Measurements from ENCODE around the gene SH3RF3.

SH3RF3 gene

DNA sequence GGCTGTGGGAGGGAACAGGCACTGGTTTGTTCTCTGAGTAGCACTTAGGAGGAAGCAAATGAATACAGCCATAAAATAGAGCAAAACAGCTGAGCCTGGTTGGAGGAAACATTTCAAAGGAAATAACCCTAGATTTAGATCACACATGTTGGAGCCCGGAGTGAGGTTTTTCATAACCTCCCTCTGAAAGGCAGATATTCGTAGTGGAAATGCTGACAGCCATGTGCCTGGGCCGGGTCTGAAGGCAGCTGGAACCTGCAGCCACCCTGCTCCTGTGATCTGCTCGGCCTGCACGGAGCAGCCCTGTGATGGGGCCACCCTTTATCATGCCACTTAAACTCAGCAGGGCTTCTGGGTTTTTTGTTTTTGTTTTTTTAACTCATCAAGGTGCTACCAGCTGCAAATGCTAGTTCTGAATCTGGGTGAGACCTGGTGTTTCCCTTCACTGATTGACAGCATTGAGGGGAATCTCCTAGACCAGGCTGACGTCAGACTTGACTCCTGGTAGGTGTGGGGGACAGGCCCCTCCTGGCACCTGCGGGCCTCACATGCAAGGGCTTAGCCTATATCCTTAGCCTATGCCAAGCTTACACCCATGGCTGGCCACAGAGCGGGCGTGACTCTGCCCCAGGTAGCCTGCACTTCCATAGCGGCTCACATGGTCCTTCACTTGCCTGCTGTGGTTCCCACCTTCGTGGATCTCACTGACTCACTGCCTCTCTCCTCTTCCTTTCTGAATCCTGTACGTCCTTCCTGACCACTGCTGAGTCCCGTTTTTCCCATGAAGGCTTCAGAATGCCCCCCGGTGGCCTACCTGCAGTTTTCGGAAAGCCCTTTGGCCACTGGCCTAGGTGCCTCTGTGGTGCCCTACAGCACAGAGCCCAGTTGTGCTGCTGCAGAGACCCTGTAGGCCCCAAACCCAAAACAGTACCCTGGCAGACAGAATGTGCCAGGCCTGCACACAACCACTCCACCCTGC lies 267.5 kb downstream of the SH3RF3 start:
- no peak for DNase-seq (ENCODE audit: low spot score)

DNA sequence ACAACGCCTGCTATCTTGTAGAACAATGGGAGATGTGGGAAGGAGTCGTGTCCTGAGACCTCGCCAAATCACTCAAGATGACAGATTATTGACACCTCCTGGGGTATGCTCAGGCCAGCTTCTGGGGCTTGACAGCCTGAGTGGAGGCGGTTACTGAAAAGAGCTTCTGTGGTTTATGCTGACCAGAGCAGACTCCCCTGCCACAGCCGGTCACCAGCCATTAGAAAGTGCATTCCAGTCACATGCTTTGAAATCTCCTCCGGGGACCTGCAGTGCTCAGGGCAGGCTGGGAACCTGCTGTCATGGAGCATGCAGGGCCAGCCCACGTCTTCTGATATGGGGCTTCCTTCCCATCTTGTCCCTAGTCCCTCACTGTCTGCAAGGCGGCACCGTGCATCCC lies 268.9 kb downstream of the SH3RF3 start:
- DNase-seq (ENCODE audit: low spot score) = no peak

DNA sequence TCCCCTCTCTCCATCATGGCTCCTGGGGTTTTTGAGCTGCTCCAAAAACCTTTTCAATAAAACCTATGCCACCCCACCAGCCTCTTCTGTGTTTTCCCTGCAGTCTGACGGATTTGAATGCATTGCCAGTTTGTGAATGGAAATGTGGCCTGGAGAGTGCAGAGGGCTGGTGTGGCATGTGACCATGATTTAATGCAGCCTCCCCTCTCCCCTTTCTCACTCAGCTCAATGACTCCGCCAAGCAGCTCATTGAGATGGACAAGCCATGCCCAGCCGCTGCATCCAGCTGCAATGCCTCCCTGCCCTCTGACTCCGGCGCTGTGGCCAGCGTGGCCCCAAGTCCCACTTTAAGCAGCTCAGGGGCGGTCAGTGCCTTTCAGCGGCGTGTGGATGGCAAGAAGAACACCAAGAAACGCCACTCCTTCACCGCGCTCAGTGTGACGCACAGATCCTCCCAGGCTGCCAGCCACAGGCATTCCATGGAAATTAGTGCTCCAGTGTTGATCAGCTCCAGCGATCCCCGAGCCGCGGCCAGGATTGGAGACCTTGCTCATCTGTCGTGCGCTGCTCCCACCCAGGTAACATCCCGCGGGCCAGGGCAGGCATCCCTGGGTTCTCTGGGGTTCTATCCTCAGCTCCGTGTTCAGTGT lies 269.5 kb downstream of the SH3RF3 start:
- DNase-seq (ENCODE audit: low spot score) = no peak

DNA sequence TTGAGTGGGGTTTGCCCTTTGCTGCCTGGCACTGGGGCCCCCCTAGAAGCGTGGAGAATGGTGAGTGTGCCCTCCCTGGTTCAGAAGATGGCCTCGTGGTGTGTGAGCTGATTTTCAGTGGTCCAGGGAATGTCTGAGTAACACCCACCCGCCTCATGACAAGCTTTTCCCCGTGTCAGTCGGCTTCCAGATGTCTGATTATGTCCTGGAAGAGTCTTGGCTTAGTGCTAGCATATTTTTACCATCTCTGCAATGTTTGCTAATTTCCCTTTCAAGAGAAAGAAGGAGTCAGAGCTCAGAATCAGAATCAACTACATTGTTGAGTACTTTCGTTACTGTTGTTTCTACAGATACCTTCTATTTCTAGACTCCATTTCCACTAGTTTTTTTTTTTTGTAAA lies 270.1 kb downstream of the SH3RF3 start:
- no peak for DNase-seq (ENCODE audit: low spot score)

DNA sequence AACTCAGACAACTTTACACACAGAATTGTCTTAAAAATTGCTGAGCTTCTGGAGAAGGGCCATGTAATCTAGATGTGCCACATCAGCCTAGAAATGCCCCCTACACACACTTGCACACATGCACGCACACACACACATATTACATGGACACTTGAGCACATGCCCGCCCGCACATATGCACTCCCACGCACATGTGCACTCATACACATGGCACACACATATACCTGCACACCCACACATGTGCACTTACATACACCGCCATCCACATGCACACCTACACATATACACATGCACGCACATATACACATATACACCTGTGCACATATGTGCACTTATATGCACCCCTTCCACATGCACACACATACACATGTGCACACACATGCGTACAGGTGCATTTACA lies 271.1 kb downstream of the SH3RF3 start:
- no peak for DNase-seq (ENCODE audit: low spot score)

DNA sequence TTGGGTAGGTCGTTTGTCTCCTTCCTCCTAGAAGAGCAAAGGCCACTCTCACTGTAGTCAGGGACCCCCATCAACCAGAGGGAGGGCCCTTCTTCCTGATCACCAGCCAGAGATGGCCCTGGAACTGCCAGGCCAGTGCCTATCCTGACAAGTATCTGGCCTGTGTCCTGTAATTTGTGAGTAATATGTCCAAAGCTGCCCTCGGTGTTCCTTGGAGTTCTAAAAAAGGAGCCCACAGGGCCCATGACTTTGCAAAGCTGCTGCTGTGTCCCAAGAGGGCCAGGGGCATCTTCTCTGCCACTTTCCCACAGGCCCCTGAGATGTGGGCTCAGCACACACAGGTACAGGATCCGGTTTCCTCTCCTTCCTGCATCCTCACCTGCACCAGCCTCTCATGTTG lies 272.4 kb downstream of the SH3RF3 start:
- no peak for DNase-seq (ENCODE audit: low spot score)

DNA sequence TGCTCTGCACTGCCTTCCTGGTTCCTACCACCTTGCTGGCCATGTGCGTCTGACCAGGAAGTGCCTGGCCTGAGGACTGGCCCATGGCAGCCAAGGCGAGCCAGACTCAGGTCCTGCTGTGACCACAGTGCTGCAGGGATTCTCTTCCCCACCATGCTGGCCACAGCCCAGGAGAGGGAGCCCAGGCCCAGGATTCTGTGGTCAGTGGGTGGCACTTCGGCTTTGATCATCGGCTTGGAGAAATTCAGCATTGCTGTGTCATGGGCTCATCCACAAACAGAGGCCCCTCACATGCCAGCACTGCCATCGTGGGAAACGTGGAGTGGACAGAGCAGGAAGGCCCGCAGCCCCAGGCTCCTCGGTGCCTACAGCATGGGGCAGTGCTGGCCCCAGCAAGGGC lies 273.2 kb downstream of the SH3RF3 start:
- peak; percentile 2 for DNase-seq (ENCODE audit: low spot score)

DNA sequence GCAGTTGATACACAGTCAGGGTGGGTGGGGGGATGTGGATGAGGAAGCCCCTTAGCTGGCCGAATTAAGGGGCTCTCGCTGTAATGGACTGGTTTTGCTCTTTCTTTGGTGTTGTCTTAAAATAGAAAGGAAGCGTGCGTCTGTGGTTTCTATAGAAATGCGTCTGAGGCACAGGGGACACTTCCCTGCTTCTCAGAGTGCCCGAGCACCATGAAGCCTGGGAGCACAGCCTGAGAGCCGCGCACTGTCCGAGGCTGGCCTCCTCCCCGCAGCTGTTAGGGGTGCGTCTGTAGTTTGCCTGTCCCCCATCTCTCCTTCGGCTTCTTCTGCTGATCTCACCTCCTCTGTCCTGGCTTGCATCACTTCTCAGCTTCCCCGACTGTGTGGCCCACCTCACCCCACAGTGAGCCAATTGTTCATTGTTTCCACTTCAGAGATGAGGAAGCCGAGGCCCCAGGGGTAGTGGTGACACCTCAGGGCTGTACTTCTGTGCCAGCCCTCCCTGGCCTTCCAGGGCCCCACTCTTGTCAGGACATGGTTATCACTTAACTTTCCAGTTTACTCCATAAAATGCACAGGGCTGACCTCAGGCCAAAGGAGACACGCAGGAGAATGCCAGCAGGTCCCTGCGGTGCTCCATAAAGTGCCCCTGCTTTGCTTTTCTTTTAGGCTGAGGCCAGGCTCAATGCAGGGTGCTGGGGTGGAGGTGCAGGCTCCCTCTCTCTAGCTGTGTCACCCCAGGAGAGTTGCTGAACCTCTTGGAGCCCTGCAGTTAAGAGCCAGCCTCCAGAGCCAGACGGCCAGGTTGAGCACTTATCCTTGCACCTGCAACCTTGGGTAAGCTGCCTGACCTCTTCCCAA lies 274.2 kb downstream of the SH3RF3 start:
- no peak for DNase-seq (ENCODE audit: low spot score)

DNA sequence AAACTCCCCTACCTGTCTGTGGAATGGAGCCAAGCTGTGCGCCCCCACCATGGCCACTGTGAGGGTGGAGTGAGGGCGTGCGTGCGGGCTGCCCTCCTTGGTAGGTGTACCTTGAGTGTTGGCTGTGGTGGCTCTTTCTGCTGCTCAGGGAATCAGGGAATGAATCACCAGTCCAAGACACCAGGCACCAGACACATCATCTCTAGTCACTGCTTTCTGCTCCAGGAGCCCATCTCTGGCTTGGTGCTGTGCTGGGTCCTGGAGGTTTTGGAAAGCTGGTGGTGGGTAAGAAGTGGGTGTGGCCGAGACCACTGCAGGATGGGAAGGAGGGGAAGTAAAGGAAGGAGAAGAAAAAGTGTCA lies 274.8 kb downstream of the SH3RF3 start:
- no peak for DNase-seq (ENCODE audit: low spot score)

DNA sequence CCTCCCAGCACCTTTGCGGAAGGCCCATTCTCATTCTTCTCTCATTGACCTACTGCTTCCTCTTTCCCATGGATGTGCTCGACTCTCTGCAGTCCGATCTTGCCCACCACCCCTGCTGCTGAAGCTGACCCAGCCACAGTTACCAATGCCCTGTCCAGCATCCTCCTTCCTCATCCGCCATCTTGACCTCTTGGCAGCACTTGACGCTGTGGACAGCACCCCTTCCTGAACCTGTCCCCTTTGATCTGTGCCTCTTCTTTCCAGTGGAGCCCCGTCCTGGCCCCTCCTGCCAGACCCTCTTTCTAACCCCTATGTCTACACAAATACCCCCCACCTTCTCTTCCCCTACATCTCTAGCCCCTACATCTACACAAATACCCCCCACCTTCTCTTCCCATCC lies 275.7 kb downstream of the SH3RF3 start:
- no peak for DNase-seq (ENCODE audit: low spot score)

DNA sequence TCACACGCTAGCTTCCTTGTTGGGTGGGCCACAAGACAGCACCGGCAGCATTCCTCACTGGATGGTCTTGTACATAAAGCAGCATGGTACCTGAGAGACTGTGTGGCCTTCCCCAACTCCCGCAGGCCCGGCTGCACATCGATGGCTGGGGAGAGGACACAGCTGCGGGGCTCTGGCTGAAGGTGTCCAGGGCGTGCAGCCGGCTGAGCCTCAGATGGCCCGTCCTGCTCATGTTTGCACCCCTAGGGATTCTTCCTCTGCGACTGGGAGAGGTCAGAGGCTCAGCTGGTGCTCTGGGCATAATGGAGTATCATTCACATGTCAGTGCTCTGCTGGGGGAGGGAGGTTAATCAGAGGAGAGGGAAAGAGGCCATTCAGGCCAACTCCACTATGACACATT lies 276.9 kb downstream of the SH3RF3 start:
- DNase-seq (ENCODE audit: low spot score) = no peak

DNA sequence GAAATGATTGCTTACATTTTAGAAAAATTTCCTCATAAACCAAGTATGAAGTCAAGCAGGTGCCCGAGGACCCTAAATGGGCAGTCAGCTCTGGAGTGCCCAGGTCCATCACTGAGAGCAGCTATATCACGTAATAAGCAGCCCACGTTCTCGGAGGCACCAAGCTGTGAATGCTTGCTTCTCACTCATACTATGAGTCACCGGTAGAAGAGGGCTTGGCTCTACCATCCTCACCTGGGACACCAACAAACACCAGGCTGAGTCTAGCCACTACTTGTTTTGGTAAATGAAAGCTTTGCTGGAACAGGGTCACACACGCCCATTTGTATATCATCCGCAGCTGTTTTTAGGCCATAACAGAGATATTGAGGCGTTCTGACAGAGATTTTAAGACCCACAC lies 277.3 kb downstream of the SH3RF3 start:
- DNase-seq (ENCODE audit: low spot score) = no peak

DNA sequence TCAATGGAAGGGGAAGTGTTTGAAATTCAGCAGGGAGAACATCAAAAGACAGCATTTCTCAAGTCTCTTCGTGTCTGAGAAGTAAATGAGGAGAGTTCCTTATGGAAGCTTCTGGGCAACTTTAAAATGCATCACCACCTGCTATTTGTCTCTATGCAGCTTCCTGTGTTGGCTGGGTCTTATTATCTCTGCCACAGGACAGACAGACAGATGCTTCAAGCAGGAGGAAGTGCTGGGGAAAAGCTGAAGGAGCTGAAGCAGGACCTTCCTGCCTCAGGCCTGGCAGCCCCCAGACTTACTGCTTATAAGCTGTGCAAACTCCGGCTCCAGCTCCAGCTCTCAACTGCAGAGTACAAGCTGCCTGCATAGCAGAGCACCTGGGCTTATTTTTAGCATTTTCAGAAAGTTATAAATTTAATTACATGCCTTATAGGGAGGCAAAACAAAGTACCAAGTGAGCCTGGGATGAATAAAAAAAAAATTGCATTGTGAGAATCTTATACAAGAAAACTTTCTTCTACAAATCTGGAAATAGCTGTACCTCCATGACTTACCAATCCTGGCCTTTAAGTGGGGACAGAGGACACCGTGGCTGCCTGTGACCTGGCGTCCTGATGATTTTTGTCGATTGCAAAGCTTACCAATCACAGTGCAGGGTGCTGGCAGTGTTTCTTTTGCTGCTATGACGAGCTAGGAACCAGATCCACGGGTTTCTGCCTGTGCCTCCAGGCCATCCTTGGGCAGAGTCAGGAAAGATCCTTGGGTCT lies 278.5 kb downstream of the SH3RF3 start:
- no peak for DNase-seq (ENCODE audit: low spot score)

DNA sequence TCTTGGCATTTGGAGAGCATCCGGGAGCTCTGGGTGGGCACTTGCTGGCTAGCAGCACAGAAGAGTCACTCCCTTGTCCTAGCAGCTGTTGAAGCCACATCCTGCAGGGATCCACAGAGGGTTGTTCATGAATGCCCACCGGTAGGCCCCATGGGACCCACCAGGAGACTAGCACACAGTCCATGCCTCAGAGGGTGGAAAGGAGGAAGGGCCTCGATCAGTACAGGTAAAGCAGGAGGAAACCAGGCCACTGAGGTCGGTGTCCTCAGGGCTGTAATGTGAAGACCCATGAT lies 279.0 kb downstream of the SH3RF3 start:
- DNase-seq (ENCODE audit: low spot score) = no peak

DNA sequence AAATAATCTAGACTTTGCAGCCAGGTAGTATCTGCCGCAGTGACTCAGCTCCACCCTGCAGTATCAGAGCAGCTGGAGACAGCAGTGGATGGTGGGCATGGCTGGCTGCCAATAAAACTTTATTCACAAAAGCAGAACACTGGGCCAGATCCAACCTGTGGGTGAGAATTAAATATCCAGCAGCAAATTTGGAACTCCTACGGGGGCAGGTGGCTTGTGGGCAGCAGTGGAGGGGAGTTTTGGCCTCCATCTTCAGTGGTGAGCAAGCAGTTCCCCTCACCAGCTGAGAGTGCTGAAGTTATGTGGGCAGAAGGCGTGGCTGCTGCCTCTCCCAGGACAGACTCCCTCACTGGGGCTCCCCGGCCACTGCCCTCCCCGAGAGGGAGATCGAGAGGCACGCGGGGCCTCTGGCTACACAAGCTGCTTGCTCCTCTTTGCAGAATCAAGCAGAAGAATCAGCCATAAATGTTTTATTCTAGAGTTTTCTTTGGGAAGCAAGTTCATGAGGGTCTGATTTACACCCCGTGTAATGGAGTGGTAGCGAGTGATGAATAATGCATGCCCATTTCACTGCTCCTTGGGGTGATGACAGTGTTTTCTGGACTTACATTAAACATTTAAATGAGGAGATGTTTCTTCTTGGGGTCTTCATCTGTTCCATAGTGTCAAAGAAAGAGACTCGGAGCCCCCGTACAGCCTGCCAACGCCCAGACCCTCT lies 280.5 kb downstream of the SH3RF3 start:
- no peak for DNase-seq (ENCODE audit: low spot score)

DNA sequence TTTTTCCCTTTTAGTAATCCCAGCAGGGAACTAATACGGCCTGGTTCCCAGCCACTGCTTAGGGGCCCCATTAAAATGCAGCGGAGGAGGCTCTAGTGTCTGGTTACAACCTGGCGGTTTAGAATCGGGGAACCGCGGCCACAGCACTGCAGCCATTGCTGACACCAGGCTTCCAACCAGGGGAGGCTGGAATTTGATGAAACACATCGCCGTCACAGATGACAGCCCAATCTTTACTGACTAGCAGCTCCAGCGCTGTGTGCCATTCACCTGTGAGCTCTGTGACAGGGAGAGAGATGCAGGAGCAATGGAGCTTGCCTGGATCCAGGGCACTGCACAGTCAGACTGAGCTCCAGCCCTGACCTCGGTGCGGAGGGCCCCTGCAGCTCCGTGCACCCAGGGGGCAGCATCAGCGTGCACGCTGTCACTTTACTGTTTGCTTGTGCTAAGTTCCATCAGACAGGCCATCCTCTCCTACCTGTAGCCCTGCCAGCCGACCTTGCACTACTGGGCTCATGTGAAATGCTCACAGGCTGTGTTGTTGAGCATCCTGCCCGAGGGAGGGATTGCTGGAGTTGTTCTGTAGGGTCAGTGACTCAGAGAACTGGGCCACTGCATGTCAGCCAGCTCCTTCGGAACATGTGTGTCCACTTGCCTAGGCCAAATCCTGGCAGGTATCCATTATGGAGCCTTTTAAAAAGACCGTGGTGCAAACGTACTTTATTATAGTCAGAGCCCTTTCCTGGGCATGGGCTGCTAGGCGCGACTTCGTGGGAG lies 281.2 kb downstream of the SH3RF3 start:
- no peak for DNase-seq (ENCODE audit: low spot score)

DNA sequence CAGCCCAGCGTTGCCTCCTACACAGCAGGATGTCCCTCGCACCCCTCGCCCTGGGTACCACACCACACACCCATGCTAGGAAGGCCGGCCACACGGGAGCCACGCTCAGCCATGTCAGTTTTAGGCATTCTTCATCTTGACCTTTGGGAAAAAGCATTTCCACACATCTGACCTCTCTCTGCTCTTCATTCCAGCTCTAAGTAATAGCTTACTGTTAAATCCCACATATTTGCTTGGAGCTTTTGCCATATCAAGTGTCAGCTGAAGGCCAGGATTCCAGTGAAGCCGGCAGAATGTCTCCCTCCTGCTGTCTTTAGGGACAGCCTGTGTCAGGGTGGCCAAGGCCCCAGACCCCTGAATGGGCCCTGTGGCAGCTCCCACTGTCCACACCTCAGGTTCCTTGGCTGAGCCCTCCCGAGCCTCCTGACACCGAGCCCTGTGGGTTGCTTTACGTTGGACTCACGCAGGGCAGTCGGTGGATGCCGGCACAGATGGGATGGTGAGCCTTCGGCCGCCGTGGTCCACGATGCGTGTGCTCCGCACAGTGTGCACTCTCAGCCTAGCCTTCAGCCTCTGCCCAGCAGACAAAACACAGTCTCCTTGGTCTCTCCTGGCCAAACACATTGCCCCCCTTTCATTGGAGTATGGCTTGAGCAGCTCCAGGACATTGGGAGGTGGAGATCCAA lies 282.8 kb downstream of the SH3RF3 start:
- DNase-seq (ENCODE audit: low spot score) = no peak

DNA sequence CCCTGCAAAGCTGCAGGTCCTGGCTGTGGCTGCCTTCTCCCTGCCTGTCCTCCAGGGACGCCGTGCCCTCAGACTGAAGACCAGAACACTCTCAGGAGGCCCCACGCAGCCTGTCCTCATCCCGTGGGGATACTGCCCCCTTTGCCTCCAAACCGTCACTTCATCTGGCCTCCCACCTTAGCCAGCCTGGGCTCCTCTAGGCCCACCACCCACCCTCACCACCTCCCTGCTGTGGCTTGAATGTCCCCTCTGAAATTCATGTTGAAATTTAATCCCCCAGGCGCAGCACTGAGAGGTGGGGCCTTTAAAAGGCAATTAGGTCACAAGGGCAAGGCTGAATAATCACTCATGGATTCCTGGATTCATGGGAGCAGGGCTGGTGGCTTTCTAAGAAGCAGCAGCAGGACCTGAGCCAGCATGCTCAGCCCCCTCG lies 286.6 kb downstream of the SH3RF3 start:
- DNase-seq (ENCODE audit: low spot score) = no peak

DNA sequence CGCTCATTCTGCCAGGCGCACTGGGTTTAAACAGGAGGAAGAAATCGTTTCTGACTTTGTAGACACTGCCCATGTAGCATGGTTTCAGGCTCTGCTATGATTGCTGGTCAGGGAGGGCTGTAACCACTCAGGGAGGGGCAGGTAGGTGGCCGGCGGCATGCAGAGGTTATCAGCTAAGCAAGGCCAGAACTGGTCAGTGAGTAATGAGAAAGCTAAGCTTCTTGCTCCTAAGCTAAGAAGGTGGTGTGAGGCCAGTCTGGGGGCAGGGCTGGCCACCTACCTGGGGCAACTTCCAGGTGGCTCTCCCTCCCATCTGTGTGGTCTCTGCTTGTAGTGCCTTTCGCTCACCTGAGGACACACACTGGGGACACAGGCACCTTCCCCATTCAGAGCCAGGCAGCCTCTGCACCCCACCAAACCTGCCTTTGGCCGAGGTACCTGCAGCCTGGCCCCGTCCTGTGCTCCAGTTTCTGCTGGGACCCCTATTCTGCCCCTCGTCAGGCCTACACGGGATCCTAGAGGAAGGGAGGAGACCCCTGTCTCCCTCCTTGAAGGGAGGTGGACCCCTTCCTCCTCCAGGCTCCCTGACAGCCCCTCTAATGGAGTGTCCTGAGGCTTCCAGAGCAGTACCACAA lies 288.8 kb downstream of the SH3RF3 start:
- DNase-seq (ENCODE audit: low spot score) = no peak

DNA sequence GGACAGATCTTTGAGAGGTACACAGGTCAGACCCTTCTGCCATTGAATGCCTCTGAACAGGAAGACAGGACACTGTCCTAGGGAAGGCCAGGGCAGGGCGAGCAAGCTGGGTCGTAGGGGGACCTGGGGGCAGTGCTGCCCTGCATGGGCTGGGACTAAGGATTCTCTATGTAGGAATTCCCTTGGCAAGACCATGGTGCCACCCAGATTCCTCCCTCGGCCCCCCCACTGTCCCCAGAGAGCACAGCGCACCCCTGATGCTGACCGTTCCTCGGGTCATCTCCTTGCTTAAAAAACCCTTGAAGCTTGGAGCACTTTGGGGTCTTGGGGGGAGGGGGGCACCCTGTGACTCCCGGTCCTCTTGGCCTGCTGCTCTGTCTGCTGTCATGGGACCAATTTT lies 289.7 kb downstream of the SH3RF3 start:
- no peak for DNase-seq (ENCODE audit: low spot score)

Measured in LoVo (cell line).